Fibroblast of lung (primary cell): ENCODE results near the gene PDE5A.

Source experiments
- EZH2 ChIP-seq: IDR thresholded peaks from 2 replicates; pipeline ENCODE4 v1.5.1; 2012; ENCODE audit warnings: low read length, control low read depth, mild to moderate bottlenecking; ENCODE audit errors: missing control alignments
- TF ChIP-seq, protein P1 (sequence below), 2 donors: IDR thresholded peaks in 1 of 2; conservative IDR thresholded peaks in 1 of 2; 1 replicate in 1 of 2; 2 replicates in 1 of 2; pipeline ENCODE4 v1.5.1; 2011 to 2012; ENCODE audit warnings: low read length in 2 of 2, control low read depth in 1 of 2, inconsistent platforms in 1 of 2, low read depth in 1 of 2, mild to moderate bottlenecking in 1 of 2

DNA sequence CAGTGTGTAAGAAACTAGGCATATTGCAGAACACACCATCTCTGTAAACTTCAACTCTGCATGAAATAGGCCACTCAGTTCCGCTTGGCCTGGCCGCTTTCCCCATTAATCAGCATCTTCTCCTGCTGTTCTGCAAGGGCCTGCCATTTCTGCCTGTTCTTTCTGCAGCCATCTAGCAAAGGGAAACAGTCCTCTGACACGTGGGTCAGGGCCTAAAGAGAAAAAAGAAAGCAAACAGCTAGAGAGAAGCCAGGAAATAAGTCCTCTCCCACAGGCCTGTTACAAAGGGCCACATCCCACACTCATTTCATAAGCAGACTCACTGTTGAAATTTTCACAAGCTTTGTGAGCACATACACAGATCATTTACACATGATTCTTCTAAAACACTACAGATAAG, 130.1 kb downstream of the PDE5A start:
- TF ChIP-seq, protein P1, sequence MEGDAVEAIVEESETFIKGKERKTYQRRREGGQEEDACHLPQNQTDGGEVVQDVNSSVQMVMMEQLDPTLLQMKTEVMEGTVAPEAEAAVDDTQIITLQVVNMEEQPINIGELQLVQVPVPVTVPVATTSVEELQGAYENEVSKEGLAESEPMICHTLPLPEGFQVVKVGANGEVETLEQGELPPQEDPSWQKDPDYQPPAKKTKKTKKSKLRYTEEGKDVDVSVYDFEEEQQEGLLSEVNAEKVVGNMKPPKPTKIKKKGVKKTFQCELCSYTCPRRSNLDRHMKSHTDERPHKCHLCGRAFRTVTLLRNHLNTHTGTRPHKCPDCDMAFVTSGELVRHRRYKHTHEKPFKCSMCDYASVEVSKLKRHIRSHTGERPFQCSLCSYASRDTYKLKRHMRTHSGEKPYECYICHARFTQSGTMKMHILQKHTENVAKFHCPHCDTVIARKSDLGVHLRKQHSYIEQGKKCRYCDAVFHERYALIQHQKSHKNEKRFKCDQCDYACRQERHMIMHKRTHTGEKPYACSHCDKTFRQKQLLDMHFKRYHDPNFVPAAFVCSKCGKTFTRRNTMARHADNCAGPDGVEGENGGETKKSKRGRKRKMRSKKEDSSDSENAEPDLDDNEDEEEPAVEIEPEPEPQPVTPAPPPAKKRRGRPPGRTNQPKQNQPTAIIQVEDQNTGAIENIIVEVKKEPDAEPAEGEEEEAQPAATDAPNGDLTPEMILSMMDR (conservative IDR thresholded peaks at IDR 0.05 in 1 of 2, IDR thresholded peaks at IDR 0.05 in 1 of 2; ENCODE audit: low read depth in 1 of 2, low read length in 2 of 2): no peak
- no peak for TF ChIP-seq EZH2
